Smooth muscle cell (in vitro differentiated cells): ENCODE results near the gene TNS3. TPM values are rescaled to one million over a fixed set of nuclear protein-coding genes. Genes with fewer than 3 reads are reported as not detected.

Source experiments
- DNase-seq: peaks from one replicate; lab custom pipeline; 2025; ENCODE audit not compliant: unreplicated experiment; lab: John Stamatoyannopoulos, UW
- H2AFZ ChIP-seq: fragments of 200-600 bp; sonication (generic); 2 replicates; pipeline ENCODE4 v1.6.0; 2016; ENCODE audit warnings: antibody characterized with exemption, low read depth, mild to moderate bottlenecking
- H3F3A ChIP-seq: fragments of 200-600 bp; sonication (generic); 2 replicates; pipeline ENCODE4 v1.6.0; 2017; ENCODE audit warnings: antibody characterized with exemption, low read depth
- H3K27ac ChIP-seq: fragments of 200-600 bp; sonication (generic); 2 replicates; pipeline ENCODE4 v1.5.1; 2016; ENCODE audit warnings: low read depth, mild to moderate bottlenecking
- H3K27me3 ChIP-seq: fragments of 200-600 bp; sonication (generic); 2 replicates; pipeline ENCODE4 v1.6.1; 2016; ENCODE audit warnings: low read depth, mild to moderate bottlenecking
- H3K36me3 ChIP-seq: fragments of 200-600 bp; sonication (generic); 2 replicates; pipeline ENCODE4 v1.5.1; 2016; ENCODE audit warnings: low read depth
- H3K4me1 ChIP-seq: fragments of 200-600 bp; sonication (generic); 2 replicates; pipeline ENCODE4 v1.5.1; 2016; ENCODE audit warnings: low read depth
- H3K4me2 ChIP-seq: fragments of 200-600 bp; sonication (generic); 2 replicates; pipeline ENCODE4 v1.6.0; 2016; ENCODE audit warnings: mild to moderate bottlenecking
- H3K4me3 ChIP-seq: fragments of 200-600 bp; sonication (generic); 2 replicates; pipeline ENCODE4 v1.5.1; 2016; ENCODE audit warnings: mild to moderate bottlenecking
- H3K79me2 ChIP-seq: fragments of 200-600 bp; sonication (generic); 2 replicates; pipeline ENCODE4 v1.6.0; 2016; ENCODE audit warnings: low read depth, mild to moderate bottlenecking
- H3K9ac ChIP-seq: fragments of 200-600 bp; sonication (generic); 2 replicates; pipeline ENCODE4 v1.6.0; 2016; ENCODE audit warnings: low read depth
- H3K9me3 ChIP-seq: fragments of 200-600 bp; sonication (generic); replicated peaks from 2 replicates; pipeline ENCODE4 v1.5.1; 2016; ENCODE audit warnings: low read depth
- H4K20me1 ChIP-seq: fragments of 200-600 bp; sonication (generic); 2 replicates; pipeline ENCODE4 v1.6.0; 2016; ENCODE audit warnings: low read depth
- CTCF ChIP-seq: fragments of 200-600 bp; sonication (generic); IDR thresholded peaks from 2 replicates; pipeline ENCODE4 v1.5.1; 2017; ENCODE audit warnings: borderline replicate concordance, mild to moderate bottlenecking, antibody characterized with exemption; ENCODE audit not compliant: insufficient read depth, poor library complexity, severe bottlenecking
- WGBS: methylation state at CpG from one replicate; pipeline ENCODE4 v1.1.7; 2016; ENCODE audit warnings: low lambda C conversion rate; 5-methylcytosine and 5-hydroxymethylcytosine counted together
- polyA plus RNA-seq: library from polyadenylated mRNA; unstranded; fragments of >200 nt; fragmentation: Nextera tagmentation; extraction: Ambion mirVana; gene quantifications from 2 replicates; pipeline ENCODE4 v1.2.1, GENCODE V29; 2016
- total RNA-seq: library from RNA; depleted of rRNA; stranded (reverse); fragments of >200 nt; gene quantifications from 2 replicates; pipeline ENCODE4 v1.2.3, GENCODE V29; 2014

The TNS3 gene
- total and polyA plus RNA-seq, 2 experiments from 2014 or later, result 32.6 to 50.5 TPM

DNA sequence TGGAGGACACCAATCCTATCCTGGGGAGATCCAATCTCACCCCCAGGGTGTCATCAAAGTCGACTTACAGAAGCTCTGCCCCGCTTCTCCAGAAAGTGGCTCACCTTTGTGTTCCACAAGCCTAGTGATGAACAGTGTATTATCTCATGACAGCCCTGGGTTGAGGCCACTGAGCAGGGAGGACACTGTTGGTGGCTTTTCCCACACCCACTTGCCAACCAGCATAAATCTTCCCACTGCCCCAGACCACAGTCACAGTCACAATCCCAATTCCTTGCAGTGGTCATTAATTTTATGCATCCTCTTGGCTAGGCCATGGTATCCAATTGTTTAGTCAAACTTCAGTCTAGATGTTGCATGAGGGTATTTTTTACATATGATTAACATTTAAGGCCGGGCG, 18.4 kb downstream of the TNS3 start:
- H3K9ac ChIP-seq, result no peak overlapping the region
- 90% methylated on average over 4 of the region's 4 CpGs for WGBS

GRCh38 chr7:47561715-47562446, 20.0 kb downstream of the TNS3 start:
- Histone ChIP-seq H3K36me3 (no peaks in the 10 kb centered on the region), H3F3A (peaks cover 17% of the 10 kb centered on the region), H3K9ac (no peak overlapping the region), H2AFZ (no peak overlapping the region), H3K4me1 (peaks cover 20% of the 10 kb centered on the region), H3K4me3 (no peak overlapping the region), H3K27ac (no peak overlapping the region), H4K20me1 (peaks cover 2% of the 10 kb centered on the region), H3K27me3 (no peaks in the 10 kb centered on the region), H3K79me2 (peaks cover 63% of the 10 kb centered on the region), H3K9me3 (no peaks in the 10 kb centered on the region), H3K4me2 (no peak overlapping the region)
- no peak for DNase-seq
- 93% methylated on average over 3 of the region's 3 CpGs for WGBS
- TF ChIP-seq CTCF, result no peak

More for the DNA sequence above, 18.4 kb downstream of the TNS3 start:
- H3F3A ChIP-seq, result peaks cover 9% of the 10 kb centered on the region
- no peaks in the 10 kb centered on the region for H3K9me3 ChIP-seq
- DNase-seq, result no peak
- H3K4me3 ChIP-seq, result no peak overlapping the region
- H3K4me1 ChIP-seq, result peaks cover 6% of the 10 kb centered on the region
- H3K36me3 ChIP-seq, result no peaks in the 10 kb centered on the region
- TF ChIP-seq CTCF, result no peak
- H3K27ac ChIP-seq, result no peak overlapping the region
- H2AFZ ChIP-seq, result no peak overlapping the region
- no peaks in the 10 kb centered on the region for H4K20me1 ChIP-seq
- H3K4me2 ChIP-seq, result no peak overlapping the region
- H3K27me3 ChIP-seq, result no peaks in the 10 kb centered on the region
- peaks cover 80% of the 10 kb centered on the region for H3K79me2 ChIP-seq

DNA sequence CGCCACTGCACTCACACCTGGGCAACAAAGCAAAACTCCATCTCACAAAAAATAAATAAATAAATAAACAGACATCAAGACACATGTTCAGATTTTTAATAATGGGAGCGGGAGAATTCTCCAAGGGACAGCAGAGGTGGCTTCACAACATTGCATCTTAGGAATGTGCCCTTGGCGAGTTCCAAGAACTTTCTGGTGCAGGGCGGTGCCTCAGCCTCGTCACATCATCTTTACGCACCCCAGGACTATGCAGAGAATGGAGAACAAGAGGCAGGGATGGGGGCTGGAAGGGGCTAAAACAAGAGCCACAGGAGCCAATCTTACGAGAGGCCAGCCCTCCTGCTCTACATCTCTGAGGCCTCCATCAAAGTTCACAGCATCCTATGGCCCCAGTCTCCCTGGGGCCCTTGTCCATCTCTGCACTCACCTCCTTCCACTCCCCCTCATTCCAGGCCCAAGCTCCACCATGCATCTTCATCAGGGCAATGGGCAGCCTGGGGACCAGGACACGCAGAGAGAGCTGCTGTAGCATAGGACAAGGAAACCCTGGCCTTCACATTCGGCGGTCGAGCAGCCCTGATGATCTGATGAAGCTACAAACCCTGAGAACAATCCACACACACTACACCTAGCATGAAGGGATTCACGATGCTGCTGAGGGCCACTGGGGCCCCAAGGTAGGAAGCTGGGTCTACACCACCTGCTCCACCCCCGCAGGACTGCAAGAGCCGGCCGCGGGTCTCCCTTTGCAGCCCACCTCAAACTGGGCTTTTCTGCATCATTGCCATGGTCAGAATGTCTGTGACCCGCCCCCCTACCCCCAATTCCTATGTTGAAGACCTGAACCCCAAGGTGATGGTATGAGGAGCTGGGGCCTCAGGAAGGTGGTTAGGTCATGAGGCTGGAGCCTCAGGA, 22.3 kb downstream of the TNS3 start:
- no peak for TF ChIP-seq CTCF
- H3K27ac ChIP-seq, result no peak overlapping the region
- no peak overlapping the region for H3K4me3 ChIP-seq
- H3K27me3 ChIP-seq, result no peaks in the 10 kb centered on the region
- peaks cover 14% of the 10 kb centered on the region for H3K4me1 ChIP-seq
- H3K4me2 ChIP-seq, result no peak overlapping the region
- no peaks in the 10 kb centered on the region for H3K36me3 ChIP-seq
- H4K20me1 ChIP-seq, result peaks cover 4% of the 10 kb centered on the region
- no peak overlapping the region for H3K9ac ChIP-seq
- peaks cover 69% of the 10 kb centered on the region for H3K79me2 ChIP-seq
- WGBS, result 96% methylated on average over 17 of the region's 17 CpGs
- no peak for DNase-seq
- no peak overlapping the region for H2AFZ ChIP-seq
- H3K9me3 ChIP-seq, result no peaks in the 10 kb centered on the region
- peaks cover 21% of the 10 kb centered on the region for H3F3A ChIP-seq
